ENCODE data around the gene GPX4. TPM values are rescaled to one million over a fixed set of nuclear protein-coding genes. Genes with fewer than 3 reads are reported as not detected.

GPX4 gene
- total RNA-seq, 1 donor from 2014 or later = 204 TPM

DNA sequence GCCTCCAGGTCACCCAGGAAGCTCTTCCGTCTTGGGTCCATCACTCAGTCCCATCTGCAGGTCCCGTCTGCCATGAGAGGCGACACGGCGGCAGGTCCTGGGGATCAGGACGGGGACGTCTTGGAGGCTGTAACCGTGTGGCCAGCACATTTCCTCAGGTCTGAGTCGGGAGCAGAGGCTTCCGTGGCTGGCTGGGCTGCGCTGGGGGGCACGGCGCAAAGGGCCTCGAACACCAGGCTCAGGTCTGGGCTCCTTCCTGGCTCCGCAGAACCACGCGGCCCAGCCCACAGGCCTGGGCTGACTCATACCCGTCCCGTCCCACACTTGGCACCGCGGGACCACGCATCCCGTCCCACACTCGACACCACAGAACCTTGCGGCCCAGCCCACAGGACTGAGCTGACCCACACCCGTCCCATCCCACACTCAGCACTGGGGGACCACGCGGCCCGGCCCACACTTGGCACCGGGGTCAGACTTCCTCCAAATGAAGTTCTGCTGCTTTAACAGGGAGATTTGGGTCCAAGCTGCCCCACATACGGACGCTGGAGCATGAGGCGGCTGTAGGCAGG is 40.1 kb downstream of the GPX4 start:
- Mint-ChIP-seq H3K27me3 (no peaks in the 10 kb centered on the region), H3K4me3 (no peak overlapping the region), H3K9me3 (no peaks in the 10 kb centered on the region), H3K36me3 (peaks cover 26% of the 10 kb centered on the region), H3K27ac (no peak overlapping the region), H3K4me1 (ENCODE audit: unreplicated experiment) (no peaks in the 10 kb centered on the region)
- TF ChIP-seq, protein P1, sequence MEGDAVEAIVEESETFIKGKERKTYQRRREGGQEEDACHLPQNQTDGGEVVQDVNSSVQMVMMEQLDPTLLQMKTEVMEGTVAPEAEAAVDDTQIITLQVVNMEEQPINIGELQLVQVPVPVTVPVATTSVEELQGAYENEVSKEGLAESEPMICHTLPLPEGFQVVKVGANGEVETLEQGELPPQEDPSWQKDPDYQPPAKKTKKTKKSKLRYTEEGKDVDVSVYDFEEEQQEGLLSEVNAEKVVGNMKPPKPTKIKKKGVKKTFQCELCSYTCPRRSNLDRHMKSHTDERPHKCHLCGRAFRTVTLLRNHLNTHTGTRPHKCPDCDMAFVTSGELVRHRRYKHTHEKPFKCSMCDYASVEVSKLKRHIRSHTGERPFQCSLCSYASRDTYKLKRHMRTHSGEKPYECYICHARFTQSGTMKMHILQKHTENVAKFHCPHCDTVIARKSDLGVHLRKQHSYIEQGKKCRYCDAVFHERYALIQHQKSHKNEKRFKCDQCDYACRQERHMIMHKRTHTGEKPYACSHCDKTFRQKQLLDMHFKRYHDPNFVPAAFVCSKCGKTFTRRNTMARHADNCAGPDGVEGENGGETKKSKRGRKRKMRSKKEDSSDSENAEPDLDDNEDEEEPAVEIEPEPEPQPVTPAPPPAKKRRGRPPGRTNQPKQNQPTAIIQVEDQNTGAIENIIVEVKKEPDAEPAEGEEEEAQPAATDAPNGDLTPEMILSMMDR (conservative IDR thresholded peaks at IDR 0.05) = no peak
- DNase-seq (ENCODE audit: extremely low spot score, unreplicated experiment) = no peak

GRCh38 chr19:1144741-1145140 is 40.9 kb downstream of the GPX4 start:
- TF ChIP-seq, protein P1 (conservative IDR thresholded peaks at IDR 0.05) = no peak
- no peak overlapping the region for H3K27ac Mint-ChIP-seq
- no peaks in the 10 kb centered on the region for H3K27me3 Mint-ChIP-seq
- H3K4me3 Mint-ChIP-seq = no peak overlapping the region
- H3K36me3 Mint-ChIP-seq = peaks cover 22% of the 10 kb centered on the region
- no peaks in the 10 kb centered on the region for H3K9me3 Mint-ChIP-seq
- DNase-seq (ENCODE audit: extremely low spot score, unreplicated experiment) = no peak
- H3K4me1 Mint-ChIP-seq (ENCODE audit: unreplicated experiment) = no peaks in the 10 kb centered on the region

- Mint-ChIP-seq H3K27me3 (no peaks in the 10 kb centered on the region), H3K4me1 (ENCODE audit: unreplicated experiment) (no peaks in the 10 kb centered on the region), H3K27ac (no peak overlapping the region), H3K36me3 (peaks cover 19% of the 10 kb centered on the region), H3K9me3 (no peaks in the 10 kb centered on the region), H3K4me3 (no peak overlapping the region)
- TF ChIP-seq, protein P1 (conservative IDR thresholded peaks at IDR 0.05) = no peak
- DNase-seq (ENCODE audit: extremely low spot score, unreplicated experiment) = no peak
These were observed 42.0 kb downstream of the GPX4 start for GRCh38 chr19:1145635-1146411.

DNA sequence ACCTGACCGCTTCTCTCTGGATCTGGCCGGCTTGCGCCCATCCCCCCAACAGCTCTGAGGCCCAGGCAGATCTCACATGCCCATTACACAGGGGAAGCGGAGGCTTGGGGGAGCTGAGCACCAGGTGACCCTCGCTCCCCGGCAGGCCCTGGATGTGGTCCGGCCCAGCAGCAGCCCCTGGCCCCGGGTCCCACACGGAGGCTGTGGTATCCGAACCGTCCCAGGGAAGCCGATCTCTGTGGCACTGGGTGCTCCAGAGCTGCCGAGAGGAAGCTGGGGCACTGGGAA is 42.6 kb downstream of the GPX4 start:
- Mint-ChIP-seq H3K27ac (no peak overlapping the region), H3K36me3 (peaks cover 19% of the 10 kb centered on the region), H3K4me1 (ENCODE audit: unreplicated experiment) (no peaks in the 10 kb centered on the region), H3K9me3 (no peaks in the 10 kb centered on the region), H3K4me3 (no peak overlapping the region), H3K27me3 (no peaks in the 10 kb centered on the region)
- no peak for DNase-seq (ENCODE audit: extremely low spot score, unreplicated experiment)
- TF ChIP-seq, protein P1 (conservative IDR thresholded peaks at IDR 0.05) = no peak

- no peak for DNase-seq (ENCODE audit: extremely low spot score, unreplicated experiment)
- TF ChIP-seq, protein P1 (conservative IDR thresholded peaks at IDR 0.05) = no peak
- Mint-ChIP-seq H3K27me3 (no peaks in the 10 kb centered on the region), H3K27ac (no peak overlapping the region), H3K9me3 (no peaks in the 10 kb centered on the region), H3K4me1 (ENCODE audit: unreplicated experiment) (no peaks in the 10 kb centered on the region), H3K36me3 (peaks cover 16% of the 10 kb centered on the region), H3K4me3 (no peak overlapping the region)
These were observed 43.3 kb downstream of the GPX4 start for GRCh38 chr19:1146858-1147780.

Data from type B pancreatic cell (in vitro differentiated cells).